Astrocyte (in vitro differentiated cells and primary cell): Measurements from ENCODE around the gene DISP3.

Experiments
- EZH2 ChIP-seq: IDR thresholded peaks from 2 replicates; pipeline ENCODE4 v1.6.1; 2012; ENCODE audit warnings: mild to moderate bottlenecking, low read length, inconsistent platforms; ENCODE audit not compliant: insufficient read depth
- TF ChIP-seq, protein P1 (sequence below): IDR thresholded peaks from 2 replicates; pipeline ENCODE4 v1.5.1; 2011; ENCODE audit warnings: low read depth, mild to moderate bottlenecking, inconsistent platforms, low read length, moderate library complexity; ENCODE audit not compliant: insufficient read depth

DNA sequence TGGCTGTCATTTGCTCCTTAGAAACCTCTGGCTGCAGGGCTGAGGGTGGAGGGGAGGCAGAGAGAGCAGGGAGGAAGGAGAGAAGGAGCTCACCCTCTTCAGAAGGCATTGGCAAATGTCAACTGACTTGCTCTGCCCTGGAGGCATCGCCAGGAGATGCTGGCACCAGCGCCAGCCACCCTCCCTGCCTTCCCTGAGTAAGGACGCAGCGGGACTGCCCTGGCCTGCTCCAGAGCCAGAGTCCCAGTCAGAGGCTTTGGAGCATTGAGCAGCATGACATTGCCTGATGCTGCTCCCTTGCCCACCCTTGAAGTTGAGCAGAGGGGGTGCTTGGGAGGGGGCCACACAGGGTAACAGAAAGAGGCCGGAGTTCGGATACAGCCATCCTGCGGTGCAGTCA, 62.3 kb downstream of the DISP3 start:
- TF ChIP-seq EZH2, result no peak
- TF ChIP-seq, protein P1, sequence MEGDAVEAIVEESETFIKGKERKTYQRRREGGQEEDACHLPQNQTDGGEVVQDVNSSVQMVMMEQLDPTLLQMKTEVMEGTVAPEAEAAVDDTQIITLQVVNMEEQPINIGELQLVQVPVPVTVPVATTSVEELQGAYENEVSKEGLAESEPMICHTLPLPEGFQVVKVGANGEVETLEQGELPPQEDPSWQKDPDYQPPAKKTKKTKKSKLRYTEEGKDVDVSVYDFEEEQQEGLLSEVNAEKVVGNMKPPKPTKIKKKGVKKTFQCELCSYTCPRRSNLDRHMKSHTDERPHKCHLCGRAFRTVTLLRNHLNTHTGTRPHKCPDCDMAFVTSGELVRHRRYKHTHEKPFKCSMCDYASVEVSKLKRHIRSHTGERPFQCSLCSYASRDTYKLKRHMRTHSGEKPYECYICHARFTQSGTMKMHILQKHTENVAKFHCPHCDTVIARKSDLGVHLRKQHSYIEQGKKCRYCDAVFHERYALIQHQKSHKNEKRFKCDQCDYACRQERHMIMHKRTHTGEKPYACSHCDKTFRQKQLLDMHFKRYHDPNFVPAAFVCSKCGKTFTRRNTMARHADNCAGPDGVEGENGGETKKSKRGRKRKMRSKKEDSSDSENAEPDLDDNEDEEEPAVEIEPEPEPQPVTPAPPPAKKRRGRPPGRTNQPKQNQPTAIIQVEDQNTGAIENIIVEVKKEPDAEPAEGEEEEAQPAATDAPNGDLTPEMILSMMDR, result no peak
